Calu3 (cell line): ENCODE results near the gene PABPC1L. TPM values are rescaled to one million over a fixed set of nuclear protein-coding genes. Genes with fewer than 3 reads are reported as not detected.
"Not testable (repeated sequence)": the region's sequence is repeated elsewhere in the genome, so short reads cannot be mapped to it uniquely, and the experiment has no call there.

Experiments used
- Bru-seq: library from RNA; stranded (reverse); fragments of 400-500 nt; gene quantifications from one replicate; lab custom pipeline; 2021; lab: Mats Ljungman, UMichigan
- BruChase-seq, 2 experiments: library from RNA; stranded (reverse); fragments of 400-500 nt; gene quantifications; one replicate each; lab custom pipeline; 2021; lab: Mats Ljungman, UMichigan
- BruUV-seq: library from RNA; stranded (reverse); fragments of 400-500 nt; replicated peaks from 2 replicates; lab custom pipeline; 2021; lab: Mats Ljungman, UMichigan
- CTCF ChIA-PET: fragments of 300-600 bp; sonication (Branson Sonifier 250); formaldehyde crosslinking; loops from one replicate; lab custom pipeline; 2022; ENCODE audit warnings: antibody characterized with exemption; lab: Charles Lee
- DNase-seq: peaks from one replicate; pipeline ENCODE4 v3.0.0; 2022
- H3K27ac Mint-ChIP-seq: one replicate; pipeline ENCODE4 v1.8.0; 2022; ENCODE audit warnings: mixed read lengths; ENCODE audit not compliant: unreplicated experiment
- H3K27me3 Mint-ChIP-seq: one replicate; pipeline ENCODE4 v1.8.0; 2022; ENCODE audit warnings: mixed read lengths; ENCODE audit not compliant: unreplicated experiment
- H3K36me3 Mint-ChIP-seq: one replicate; pipeline ENCODE4 v1.8.0; 2022; ENCODE audit warnings: mild to moderate bottlenecking, moderate library complexity, mixed read lengths; ENCODE audit not compliant: insufficient read depth, unreplicated experiment
- H3K4me1 Mint-ChIP-seq: one replicate; pipeline ENCODE4 v1.8.0; 2022; ENCODE audit warnings: mild to moderate bottlenecking, low read depth, mixed read lengths; ENCODE audit not compliant: unreplicated experiment
- H3K4me3 Mint-ChIP-seq: one replicate; pipeline ENCODE4 v1.8.0; 2022; ENCODE audit warnings: mild to moderate bottlenecking, low read depth, moderate library complexity, mixed read lengths; ENCODE audit not compliant: unreplicated experiment
- H3K9me3 Mint-ChIP-seq: one replicate; pipeline ENCODE4 v1.8.0; 2022; ENCODE audit warnings: low read depth, mixed read lengths; ENCODE audit not compliant: unreplicated experiment
- CTCF ChIP-seq: fragments of 200-600 bp; IDR thresholded peaks from one replicate; pipeline ENCODE4 v1.8.0; 2022; ENCODE audit warnings: antibody characterized with exemption; ENCODE audit not compliant: unreplicated experiment
- intact Hi-C: fragments of 100-400 bp; cut with micrococcal nuclease; formaldehyde crosslinking; loops from one replicate; pipeline ENCODE4 v1.10.0; 2022; ENCODE audit not compliant: unreplicated experiment
- long read RNA-seq: library from polyadenylated mRNA; stranded (forward); transcript quantifications from one replicate; pipeline ENCODE4 v2.0.0, GENCODE V29; 2022
- total RNA-seq: library from RNA; stranded (reverse); gene quantifications from 2 replicates; pipeline ENCODE4 v1.2.3, GENCODE V29; 2022

Gene PABPC1L
- total RNA-seq, result 172 and 182 TPM in 2 replicates
- percentile 72 among the genes with signal in this experiment for Bru-seq, nascent RNA
- BruChase-seq, experiment 1, labeled RNA remaining after a 6-hour chase, result percentile 80 among the genes with signal in this experiment
- BruChase-seq, experiment 2, labeled RNA remaining after a 2-hour chase, result percentile 73 among the genes with signal in this experiment
- long read RNA-seq, partial matches to known transcripts, result 5 of 17 reads
- long read RNA-seq, other reads (novel, unspliced or antisense), result 10 of 17 reads

DNA sequence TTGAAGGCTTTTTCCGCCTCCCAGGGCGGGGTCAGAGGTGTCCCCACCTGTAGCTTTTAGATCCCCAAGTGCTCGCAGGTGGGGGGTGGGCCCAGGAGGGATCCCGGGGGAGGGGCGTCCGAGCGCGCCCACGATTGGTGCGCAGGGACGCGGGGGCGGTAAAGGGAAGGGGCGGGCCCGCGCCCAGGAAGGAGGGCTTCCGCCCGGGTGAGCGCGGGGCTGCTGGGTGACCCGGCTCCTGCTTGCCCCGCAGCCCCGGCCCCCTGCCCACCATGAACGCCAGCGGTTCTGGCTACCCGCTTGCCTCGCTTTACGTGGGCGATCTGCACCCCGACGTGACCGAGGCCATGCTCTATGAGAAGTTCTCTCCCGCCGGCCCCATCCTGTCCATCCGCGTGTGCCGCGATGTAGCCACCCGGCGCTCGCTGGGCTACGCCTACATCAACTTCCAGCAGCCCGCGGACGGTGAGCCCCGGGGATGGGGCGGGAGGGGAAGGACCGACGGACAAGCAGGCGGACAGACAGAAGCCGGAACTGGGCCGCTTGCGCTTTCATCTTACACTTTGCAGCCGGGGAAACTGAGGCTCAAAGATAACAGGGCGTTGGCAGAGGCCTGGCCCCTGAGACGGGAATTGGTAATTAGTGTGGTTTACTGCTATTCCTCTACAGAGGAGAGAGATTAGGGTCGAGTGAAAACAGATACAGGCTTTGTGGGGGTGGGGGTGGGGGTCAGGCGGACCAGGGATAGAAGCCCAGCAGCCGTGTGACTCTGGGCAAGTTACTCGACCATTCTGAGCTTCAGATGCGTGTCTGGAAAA lies at the start of gene PABPC1L:
Gene PABPC1L (plus strand): TSS at position 189 of the 818 bp plus-strand sequence. CDS start 84 bp downstream, at position 273.
- Mint-ChIP-seq H3K9me3 (no peaks in the 10 kb centered on the region), H3K27ac (peak within 1 kb of the TSS; percentile 85), H3K36me3 (peaks cover 80% of the 10 kb centered on the region), H3K4me1 (peaks cover 8% of the 10 kb centered on the region), H3K27me3 (no peaks in the 10 kb centered on the region), H3K4me3 (peak within 1 kb of the TSS; percentile 100)
- no TSS peak for BruUV-seq
- TF ChIP-seq CTCF, result no peak
- CTCF ChIA-PET, result interaction anchor here (0.5 to 2.0 kb wide), 10 partner anchors 13 to 382 kb away, joined by 3 to 9 read pairs (median 4); partner anchors contain the start of gene YWHAB
- DNase-seq, result peak; percentile 92
- intact Hi-C loops, result loop anchor here (2.0 to 10.0 kb wide), 2 partner anchors 49 to 195 kb away; partner anchors contain the start of gene KCNS1

DNA sequence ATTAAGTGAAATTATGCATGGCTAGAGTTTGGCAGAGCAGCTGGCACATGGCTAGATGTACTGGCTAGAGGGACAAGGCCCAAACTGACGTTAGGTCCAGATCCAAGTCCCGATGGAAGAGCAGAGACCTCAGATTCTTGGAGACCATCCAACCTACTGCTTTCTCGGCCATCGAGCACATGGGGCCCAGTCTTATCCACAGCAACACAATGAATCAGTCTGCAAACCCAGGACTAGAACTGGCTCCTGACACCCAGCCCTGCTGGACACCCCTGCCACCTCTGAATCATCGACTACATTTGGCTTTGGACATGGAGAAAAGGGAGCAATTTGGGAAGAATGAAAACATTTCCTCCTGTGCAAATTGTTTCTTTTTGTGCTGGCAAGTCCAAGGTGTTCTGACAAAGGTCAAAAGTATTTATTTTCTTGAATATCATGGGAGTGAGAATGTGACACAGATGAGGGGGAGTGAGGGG lies 48.3 kb upstream of the PABPC1L start:
- Mint-ChIP-seq H3K4me3 (no peak overlapping the region), H3K27ac (no peak overlapping the region), H3K9me3 (peaks cover 2% of the 10 kb centered on the region), H3K36me3 (no peaks in the 10 kb centered on the region), H3K4me1 (peaks cover 17% of the 10 kb centered on the region), H3K27me3 (no peaks in the 10 kb centered on the region)
- intact Hi-C loops, result no loop called here
- no peak for TF ChIP-seq CTCF
- CTCF ChIA-PET, result no interaction called here
- DNase-seq, result no peak
- no TSS peak for BruUV-seq

GRCh38 chr20:44862286-44862685 lies 47.6 kb upstream of the PABPC1L start:
- no peaks in the 10 kb centered on the region for H3K36me3 Mint-ChIP-seq
- H3K27ac Mint-ChIP-seq, result no peak overlapping the region
- H3K4me3 Mint-ChIP-seq, result no peak overlapping the region
- CTCF ChIA-PET, result no interaction called here
- BruUV-seq, result no TSS peak
- no peak for TF ChIP-seq CTCF
- peaks cover 13% of the 10 kb centered on the region for H3K4me1 Mint-ChIP-seq
- H3K9me3 Mint-ChIP-seq, result no peaks in the 10 kb centered on the region
- intact Hi-C loops, result no loop called here
- H3K27me3 Mint-ChIP-seq, result no peaks in the 10 kb centered on the region
- no peak for DNase-seq

- H3K9me3 Mint-ChIP-seq, intact Hi-C loops, H3K27me3 Mint-ChIP-seq, BruUV-seq, H3K36me3 Mint-ChIP-seq, H3K4me3 Mint-ChIP-seq, DNase-seq, H3K27ac Mint-ChIP-seq: not testable (repeated sequence)
- peaks cover 13% of the 10 kb centered on the region for H3K4me1 Mint-ChIP-seq
- CTCF ChIA-PET, result interaction anchor here (1.0 to 1.4 kb wide), 2 partner anchors 11 to 116 kb away, joined by 4 to 5 read pairs; no protein-coding TSS in a partner anchor
These were observed 46.3 kb upstream of the PABPC1L start for GRCh38 chr20:44863365-44864084.

DNA sequence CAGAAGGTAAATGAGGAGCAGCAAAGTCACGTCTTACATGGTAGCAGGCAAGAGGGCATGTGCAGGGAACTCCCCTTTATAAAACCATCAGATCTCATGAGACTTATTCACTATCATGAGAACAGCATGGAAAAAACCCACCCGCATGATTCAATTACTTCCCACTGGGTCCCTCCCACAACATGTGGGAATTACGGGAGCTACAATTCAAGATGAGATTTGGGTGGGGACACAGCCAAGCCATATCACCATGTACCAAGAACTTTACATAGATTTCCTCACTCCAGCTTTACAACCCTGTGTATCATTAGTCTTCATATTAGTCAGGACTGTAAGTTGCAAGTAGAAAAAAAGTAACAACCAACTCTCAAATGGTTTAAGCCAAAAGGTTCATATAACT lies 45.4 kb upstream of the PABPC1L start:
- H3K4me3 Mint-ChIP-seq, H3K9me3 Mint-ChIP-seq, H3K27ac Mint-ChIP-seq, BruUV-seq, intact Hi-C loops, DNase-seq, H3K36me3 Mint-ChIP-seq, CTCF ChIA-PET: not testable (repeated sequence)
- H3K27me3 Mint-ChIP-seq, result peaks cover 13% of the 10 kb centered on the region
- peaks cover 13% of the 10 kb centered on the region for H3K4me1 Mint-ChIP-seq
